Nephron progenitor cell (in vitro differentiated cells): Measurements from ENCODE around the gene FAM53B.

ENCODE experiments used
- DNase-seq: peaks from one replicate; pipeline ENCODE4 v3.0.0; 2021
- H3K27ac Mint-ChIP-seq: 2 replicates; pipeline ENCODE4 v1.8.0; 2021; ENCODE audit warnings: mild to moderate bottlenecking, moderate library complexity, mixed read lengths
- H3K27me3 Mint-ChIP-seq: 2 replicates; pipeline ENCODE4 v1.8.0; 2021; ENCODE audit warnings: mild to moderate bottlenecking, low read depth, mixed read lengths; ENCODE audit not compliant: poor library complexity
- H3K36me3 Mint-ChIP-seq: 2 replicates; pipeline ENCODE4 v1.8.0; 2021; ENCODE audit warnings: low read depth, mixed read lengths
- H3K4me1 Mint-ChIP-seq: 2 replicates; pipeline ENCODE4 v1.8.0; 2021; ENCODE audit warnings: mixed read lengths
- H3K4me3 Mint-ChIP-seq: 2 replicates; pipeline ENCODE4 v1.8.0; 2021; ENCODE audit warnings: mild to moderate bottlenecking, moderate library complexity, mixed read lengths
- H3K9me3 Mint-ChIP-seq: 2 replicates; pipeline ENCODE4 v1.8.0; 2021; ENCODE audit warnings: mild to moderate bottlenecking, moderate library complexity, mixed read lengths
- CTCF ChIP-seq: fragments of 200-600 bp; sonication (generic); IDR thresholded peaks from 2 replicates; pipeline ENCODE4 v1.5.0; 2021; ENCODE audit warnings: antibody characterized with exemption

FAM53B gene

GRCh38 chr10:124602121-124602561 is 142.0 kb downstream of the FAM53B start:
- H3K36me3 Mint-ChIP-seq, result no peaks in the 10 kb centered on the region
- no peaks in the 10 kb centered on the region for H3K9me3 Mint-ChIP-seq
- H3K27ac Mint-ChIP-seq, result no peak overlapping the region
- TF ChIP-seq CTCF, result no peak
- DNase-seq, result no peak
- no peak overlapping the region for H3K4me3 Mint-ChIP-seq
- H3K4me1 Mint-ChIP-seq, result peaks cover 23% of the 10 kb centered on the region
- no peaks in the 10 kb centered on the region for H3K27me3 Mint-ChIP-seq

- no peak for TF ChIP-seq CTCF
- H3K4me3 Mint-ChIP-seq, result no peak overlapping the region
- DNase-seq, result no peak
- no peaks in the 10 kb centered on the region for H3K9me3 Mint-ChIP-seq
- no peak overlapping the region for H3K27ac Mint-ChIP-seq
- H3K36me3 Mint-ChIP-seq, result no peaks in the 10 kb centered on the region
- H3K4me1 Mint-ChIP-seq, result peaks cover 23% of the 10 kb centered on the region
- peaks cover 3% of the 10 kb centered on the region for H3K27me3 Mint-ChIP-seq
These were observed 142.6 kb downstream of the FAM53B start for GRCh38 chr10:124601431-124602120.

- Mint-ChIP-seq H3K36me3 (no peaks in the 10 kb centered on the region), H3K27me3 (peaks cover 6% of the 10 kb centered on the region), H3K27ac (peak overlapping the region; percentile 79), H3K9me3 (no peaks in the 10 kb centered on the region), H3K4me1 (peaks cover 27% of the 10 kb centered on the region), H3K4me3 (no peak overlapping the region)
- no peak for TF ChIP-seq CTCF
- DNase-seq, result no peak
These were observed 143.2 kb downstream of the FAM53B start for GRCh38 chr10:124601016-124601415.

GRCh38 chr10:124600051-124600880 is 143.9 kb downstream of the FAM53B start:
- no peak overlapping the region for H3K4me3 Mint-ChIP-seq
- H3K4me1 Mint-ChIP-seq, result peaks cover 23% of the 10 kb centered on the region
- no peaks in the 10 kb centered on the region for H3K36me3 Mint-ChIP-seq
- TF ChIP-seq CTCF, result no peak
- peaks cover 8% of the 10 kb centered on the region for H3K27me3 Mint-ChIP-seq
- DNase-seq, result no peak
- no peaks in the 10 kb centered on the region for H3K9me3 Mint-ChIP-seq
- peak overlapping the region; percentile 79 for H3K27ac Mint-ChIP-seq

GRCh38 chr10:124599588-124600050 is 144.6 kb downstream of the FAM53B start:
- H3K36me3 Mint-ChIP-seq, result no peaks in the 10 kb centered on the region
- DNase-seq, result no peak
- peaks cover 11% of the 10 kb centered on the region for H3K27me3 Mint-ChIP-seq
- no peak for TF ChIP-seq CTCF
- H3K27ac Mint-ChIP-seq, result no peak overlapping the region
- no peaks in the 10 kb centered on the region for H3K9me3 Mint-ChIP-seq
- peaks cover 20% of the 10 kb centered on the region for H3K4me1 Mint-ChIP-seq
- no peak overlapping the region for H3K4me3 Mint-ChIP-seq
